Peyer's patch (tissue), 4 donors: ENCODE data around the gene PPM1L. TPM values are rescaled to one million over a fixed set of nuclear protein-coding genes. Genes with fewer than 3 reads are reported as not detected.

Source experiments
- DNase-seq, 3 donors: peaks; one replicate each; pipeline ENCODE4 v3.0.0-alpha.2; 2017 to 2019
- H3K27ac ChIP-seq, 4 donors: fragments of 200-600 bp; sonication (generic); one replicate each; pipeline ENCODE4 v1.5.1; 2016 to 2019
- H3K27me3 ChIP-seq, 2 donors: fragments of 200-600 bp; sonication (generic); one replicate each; pipeline ENCODE4 v1.5.1; 2019
- H3K36me3 ChIP-seq, 3 donors: fragments of 200-600 bp; sonication (generic); one replicate each; pipeline ENCODE4 v1.5.1; 2016 to 2019
- H3K4me1 ChIP-seq, 4 donors: fragments of 200-600 bp; sonication (generic); one replicate each; pipeline ENCODE4 v1.5.1; 2016 to 2019
- H3K4me3 ChIP-seq, 4 donors: fragments of 200-600 bp; sonication (generic); 1 replicate in 3 of 4; 2 replicates in 1 of 4; pipeline ENCODE4 v1.5.1; 2016 to 2019; ENCODE audit warnings: mild to moderate bottlenecking in 1 of 4
- H3K9me3 ChIP-seq, 4 donors: fragments of 200-600 bp; sonication (generic); one replicate each; pipeline ENCODE4 v1.5.1; 2016 to 2019; ENCODE audit warnings: mild to moderate bottlenecking in 1 of 4
- CTCF ChIP-seq, 6 experiments: fragments of 450-650 bp in 4 of 6; fragments of 200-600 bp in 2 of 6; sonication (generic) in 1 of 6; IDR thresholded peaks; one replicate each; pipeline ENCODE4 v1.5.1; 2017 to 2019; ENCODE audit warnings: antibody characterized with exemption in 6 of 6, mild to moderate bottlenecking in 3 of 6, moderate library complexity in 1 of 6
- POLR2A ChIP-seq, 2 donors: fragments of 450-650 bp; IDR thresholded peaks; one replicate each; pipeline ENCODE4 v1.5.1; 2017; ENCODE audit warnings: antibody characterized with exemption in 2 of 2, mild to moderate bottlenecking in 2 of 2, moderate library complexity in 2 of 2
- total RNA-seq, 4 donors: library from RNA; depleted of rRNA; stranded (reverse); fragments of >200 nt; gene quantifications; one replicate each; pipeline ENCODE4 v1.1.0, GENCODE V29; 2016

PPM1L gene
- total RNA-seq, 4 donors from 2014 or later = 8.4 to 17.8 (median 12.7) TPM

- no peak for DNase-seq
- Histone ChIP-seq H3K9me3 (no peaks in the 10 kb centered on the region), H3K4me3 (no peak overlapping the region), H3K27me3 (no peaks in the 10 kb centered on the region), H3K27ac (no peak overlapping the region), H3K36me3 (no peaks in the 10 kb centered on the region), H3K4me1 (no peaks in the 10 kb centered on the region)
- TF ChIP-seq POLR2A (IDR thresholded peaks at IDR 0.05) (no peak), CTCF (IDR thresholded peaks at IDR 0.05) (no peak)
Observed at GRCh38 chr3:161016417-161017313, 260.6 kb downstream of the PPM1L start.

GRCh38 chr3:161017971-161018370 is 261.9 kb downstream of the PPM1L start:
- no peak overlapping the region for H3K27ac ChIP-seq

GRCh38 chr3:161020256-161020655 is 264.2 kb downstream of the PPM1L start:
- Histone ChIP-seq H3K27ac (no peak overlapping the region), H3K36me3 (no peaks in the 10 kb centered on the region), H3K27me3 (no peaks in the 10 kb centered on the region), H3K4me1 (no peaks in the 10 kb centered on the region), H3K9me3 (peaks cover 0 to 4% (median 0%) of the 10 kb centered on the region in 4 donors), H3K4me3 (no peak overlapping the region)
- no peak for DNase-seq
- TF ChIP-seq CTCF (IDR thresholded peaks at IDR 0.05) = no peak
- no peak for TF ChIP-seq POLR2A (IDR thresholded peaks at IDR 0.05)

More at GRCh38 chr3:161017971-161018370, 261.9 kb downstream of the PPM1L start:
- DNase-seq = no peak
- Histone ChIP-seq H3K36me3 (no peaks in the 10 kb centered on the region), H3K9me3 (peaks cover 0 to 2% (median 0%) of the 10 kb centered on the region in 4 donors), H3K27me3 (no peaks in the 10 kb centered on the region), H3K4me1 (no peaks in the 10 kb centered on the region), H3K4me3 (no peak overlapping the region)
- TF ChIP-seq POLR2A (IDR thresholded peaks at IDR 0.05) (no peak), CTCF (IDR thresholded peaks at IDR 0.05) (no peak)

GRCh38 chr3:161025911-161026310 is 269.9 kb downstream of the PPM1L start:
- Histone ChIP-seq H3K4me3 (no peak overlapping the region), H3K9me3 (peaks cover 0 to 4% (median 0%) of the 10 kb centered on the region in 4 donors), H3K27ac (no peak overlapping the region), H3K4me1 (no peaks in the 10 kb centered on the region), H3K27me3 (no peaks in the 10 kb centered on the region), H3K36me3 (no peaks in the 10 kb centered on the region)
- no peak for TF ChIP-seq CTCF (IDR thresholded peaks at IDR 0.05)
- no peak for TF ChIP-seq POLR2A (IDR thresholded peaks at IDR 0.05)
- DNase-seq = no peak

GRCh38 chr3:161026612-161027510 is 270.8 kb downstream of the PPM1L start:
- no peak for DNase-seq
- no peak for TF ChIP-seq CTCF (IDR thresholded peaks at IDR 0.05)
- TF ChIP-seq POLR2A (IDR thresholded peaks at IDR 0.05) = no peak
- H3K27ac ChIP-seq = no peak overlapping the region
- peaks cover 0 to 4% (median 0%) of the 10 kb centered on the region in 4 donors for H3K9me3 ChIP-seq
- no peaks in the 10 kb centered on the region for H3K27me3 ChIP-seq
- H3K4me3 ChIP-seq = no peak overlapping the region
- no peaks in the 10 kb centered on the region for H3K36me3 ChIP-seq
- no peaks in the 10 kb centered on the region for H3K4me1 ChIP-seq
